ENCODE data around the gene HNRNPK.

Gene HNRNPK

GRCh38 chr9:83972286-83972685 lies 7.7 kb downstream of the HNRNPK start:
- no peak overlapping the region for H3K4ac ChIP-seq (ENCODE audit: low read depth in 1 of 2, low read length in 2 of 2)
- no peak overlapping the region for H3K27ac ChIP-seq (ENCODE audit: low read length, poor library complexity, severe bottlenecking)
- no peak overlapping the region for H3K23ac ChIP-seq (ENCODE audit: low read length in 2 of 2)
- H3K36me3 ChIP-seq (ENCODE audit: control insufficient read depth in 1 of 2, insufficient read depth in 2 of 2, low read depth in 1 of 2, low read length in 2 of 2) = peaks cover 11 to 99% of the 10 kb centered on the region in 2 experiments
- H2BK15ac ChIP-seq (ENCODE audit: low read depth, poor library complexity, severe bottlenecking) = no peak overlapping the region
- H3K4me2 ChIP-seq (ENCODE audit: low read length, poor library complexity, severe bottlenecking) = no peak overlapping the region
- no peak overlapping the region for H4K91ac ChIP-seq (ENCODE audit: low read length)
- peak overlapping the region; percentile 27 for H3K9ac ChIP-seq (ENCODE audit: low read length)
- no peak overlapping the region for H2BK12ac ChIP-seq (ENCODE audit: low read length in 2 of 2)
- no peaks in the 10 kb centered on the region for H3K9me3 ChIP-seq (ENCODE audit: control insufficient read depth, low read length)
- H4K8ac ChIP-seq (ENCODE audit: low read length) = no peak overlapping the region
- WGBS = 94% methylated on average over 2 of the region's 2 CpGs
- no peak overlapping the region for H3K14ac ChIP-seq (ENCODE audit: low read length in 2 of 2)
- no peak overlapping the region for H3K4me3 ChIP-seq (ENCODE audit: insufficient read depth in 1 of 2, low read depth in 1 of 2, low read length in 2 of 2)
- no peak overlapping the region for H3K18ac ChIP-seq (ENCODE audit: low read depth in 1 of 2, low read length in 2 of 2)
- no peak overlapping the region for H2AFZ ChIP-seq (ENCODE audit: low read depth, low read length)
- H2BK120ac ChIP-seq (ENCODE audit: low read depth, low read length) = no peak overlapping the region
- no peak for DNase-seq
- H3K27me3 ChIP-seq (ENCODE audit: control insufficient read depth in 1 of 2, insufficient read depth in 1 of 2, low read length in 2 of 2) = no peaks in the 10 kb centered on the region
- H2BK5ac ChIP-seq (ENCODE audit: low read depth, low read length, poor library complexity, severe bottlenecking) = no peak overlapping the region
- H2AK5ac ChIP-seq (ENCODE audit: low read length, severe bottlenecking) = no peak overlapping the region
- no peaks in the 10 kb centered on the region for H3K79me1 ChIP-seq (replicated peaks; ENCODE audit: low read length, poor library complexity, severe bottlenecking)
- no peaks in the 10 kb centered on the region for H3K4me1 ChIP-seq (ENCODE audit: control insufficient read depth, insufficient read depth, low read depth, low read length)

- Histone ChIP-seq H4K8ac (ENCODE audit: low read length) (no peak overlapping the region), H2AFZ (ENCODE audit: low read depth, low read length) (no peak overlapping the region), H2BK120ac (ENCODE audit: low read depth, low read length) (no peak overlapping the region), H2AK5ac (ENCODE audit: low read length, severe bottlenecking) (no peak overlapping the region), H2BK15ac (ENCODE audit: low read depth, poor library complexity, severe bottlenecking) (no peak overlapping the region), H3K36me3 (ENCODE audit: control insufficient read depth in 1 of 2, insufficient read depth in 2 of 2, low read depth in 1 of 2, low read length in 2 of 2) (peaks cover 11 to 99% of the 10 kb centered on the region in 2 experiments), H3K27me3 (ENCODE audit: control insufficient read depth in 1 of 2, insufficient read depth in 1 of 2, low read length in 2 of 2) (no peaks in the 10 kb centered on the region), H3K4ac (ENCODE audit: low read depth in 1 of 2, low read length in 2 of 2) (no peak overlapping the region), H3K4me3 (ENCODE audit: insufficient read depth in 1 of 2, low read depth in 1 of 2, low read length in 2 of 2) (no peak overlapping the region), H3K18ac (ENCODE audit: low read depth in 1 of 2, low read length in 2 of 2) (no peak overlapping the region), H2BK5ac (ENCODE audit: low read depth, low read length, poor library complexity, severe bottlenecking) (no peak overlapping the region), H3K27ac (ENCODE audit: low read length, poor library complexity, severe bottlenecking) (no peak overlapping the region), H3K14ac (ENCODE audit: low read length in 2 of 2) (no peak overlapping the region), H3K4me1 (ENCODE audit: control insufficient read depth, insufficient read depth, low read depth, low read length) (no peaks in the 10 kb centered on the region), H3K4me2 (ENCODE audit: low read length, poor library complexity, severe bottlenecking) (no peak overlapping the region), H4K91ac (ENCODE audit: low read length) (no peak overlapping the region), H3K79me1 (replicated peaks; ENCODE audit: low read length, poor library complexity, severe bottlenecking) (no peaks in the 10 kb centered on the region), H2BK12ac (ENCODE audit: low read length in 2 of 2) (no peak overlapping the region), H3K9ac (ENCODE audit: low read length) (no peak overlapping the region), H3K23ac (ENCODE audit: low read length in 2 of 2) (no peak overlapping the region), H3K9me3 (ENCODE audit: control insufficient read depth, low read length) (no peaks in the 10 kb centered on the region)
- no peak for DNase-seq
- WGBS = 96% methylated on average over 5 of the region's 6 CpGs
Measured at GRCh38 chr9:83971485-83971884, 8.5 kb downstream of the HNRNPK start.

- H2BK120ac ChIP-seq (ENCODE audit: low read depth, low read length) = no peak overlapping the region
- no peak overlapping the region for H3K27ac ChIP-seq (ENCODE audit: low read length, poor library complexity, severe bottlenecking)
- H3K4me1 ChIP-seq (ENCODE audit: control insufficient read depth, insufficient read depth, low read depth, low read length) = no peaks in the 10 kb centered on the region
- no peaks in the 10 kb centered on the region for H3K79me1 ChIP-seq (replicated peaks; ENCODE audit: low read length, poor library complexity, severe bottlenecking)
- H2BK5ac ChIP-seq (ENCODE audit: low read depth, low read length, poor library complexity, severe bottlenecking) = no peak overlapping the region
- H3K4ac ChIP-seq (ENCODE audit: low read depth in 1 of 2, low read length in 2 of 2) = no peak overlapping the region
- H2AFZ ChIP-seq (ENCODE audit: low read depth, low read length) = no peak overlapping the region
- H3K18ac ChIP-seq (ENCODE audit: low read depth in 1 of 2, low read length in 2 of 2) = no peak overlapping the region
- no peak overlapping the region for H2AK5ac ChIP-seq (ENCODE audit: low read length, severe bottlenecking)
- no peak overlapping the region for H3K4me3 ChIP-seq (ENCODE audit: insufficient read depth in 1 of 2, low read depth in 1 of 2, low read length in 2 of 2)
- H3K27me3 ChIP-seq (ENCODE audit: control insufficient read depth in 1 of 2, insufficient read depth in 1 of 2, low read length in 2 of 2) = no peaks in the 10 kb centered on the region
- no peaks in the 10 kb centered on the region for H3K9me3 ChIP-seq (ENCODE audit: control insufficient read depth, low read length)
- no peak overlapping the region for H2BK15ac ChIP-seq (ENCODE audit: low read depth, poor library complexity, severe bottlenecking)
- no peak overlapping the region for H3K14ac ChIP-seq (ENCODE audit: low read length in 2 of 2)
- 88% methylated on average over 2 of the region's 3 CpGs for WGBS
- H2BK12ac ChIP-seq (ENCODE audit: low read length in 2 of 2) = no peak overlapping the region
- H3K4me2 ChIP-seq (ENCODE audit: low read length, poor library complexity, severe bottlenecking) = no peak overlapping the region
- H4K91ac ChIP-seq (ENCODE audit: low read length) = no peak overlapping the region
- DNase-seq = no peak
- H3K36me3 ChIP-seq (ENCODE audit: control insufficient read depth in 1 of 2, insufficient read depth in 2 of 2, low read depth in 1 of 2, low read length in 2 of 2) = peaks cover 11 to 86% of the 10 kb centered on the region in 2 experiments
- H3K23ac ChIP-seq (ENCODE audit: low read length in 2 of 2) = no peak overlapping the region
- H4K8ac ChIP-seq (ENCODE audit: low read length) = no peak overlapping the region
- peak overlapping the region; percentile 31 for H3K9ac ChIP-seq (ENCODE audit: low read length)
Measured at GRCh38 chr9:83969602-83970001, 10.4 kb downstream of the HNRNPK start.

- no peak overlapping the region for H3K4me3 ChIP-seq (ENCODE audit: insufficient read depth in 1 of 2, low read depth in 1 of 2, low read length in 2 of 2)
- H3K4me1 ChIP-seq (ENCODE audit: control insufficient read depth, insufficient read depth, low read depth, low read length) = no peaks in the 10 kb centered on the region
- no peak overlapping the region for H2BK5ac ChIP-seq (ENCODE audit: low read depth, low read length, poor library complexity, severe bottlenecking)
- H4K8ac ChIP-seq (ENCODE audit: low read length) = no peak overlapping the region
- H3K4ac ChIP-seq (ENCODE audit: low read depth in 1 of 2, low read length in 2 of 2) = no peak overlapping the region
- no peaks in the 10 kb centered on the region for H3K9me3 ChIP-seq (ENCODE audit: control insufficient read depth, low read length)
- H4K91ac ChIP-seq (ENCODE audit: low read length) = no peak overlapping the region
- no peak for DNase-seq
- H3K14ac ChIP-seq (ENCODE audit: low read length in 2 of 2) = no peak overlapping the region
- no peak overlapping the region for H2AK5ac ChIP-seq (ENCODE audit: low read length, severe bottlenecking)
- no peak overlapping the region for H3K23ac ChIP-seq (ENCODE audit: low read length in 2 of 2)
- H2BK12ac ChIP-seq (ENCODE audit: low read length in 2 of 2) = no peak overlapping the region
- H3K27me3 ChIP-seq (ENCODE audit: control insufficient read depth in 1 of 2, insufficient read depth in 1 of 2, low read length in 2 of 2) = no peaks in the 10 kb centered on the region
- H2AFZ ChIP-seq (ENCODE audit: low read depth, low read length) = no peak overlapping the region
- no peak overlapping the region for H3K27ac ChIP-seq (ENCODE audit: low read length, poor library complexity, severe bottlenecking)
- peaks cover 11 to 60% of the 10 kb centered on the region in 2 experiments for H3K36me3 ChIP-seq (ENCODE audit: control insufficient read depth in 1 of 2, insufficient read depth in 2 of 2, low read depth in 1 of 2, low read length in 2 of 2)
- H2BK120ac ChIP-seq (ENCODE audit: low read depth, low read length) = no peak overlapping the region
- no peak overlapping the region for H2BK15ac ChIP-seq (ENCODE audit: low read depth, poor library complexity, severe bottlenecking)
- no peak overlapping the region for H3K9ac ChIP-seq (ENCODE audit: low read length)
- no peaks in the 10 kb centered on the region for H3K79me1 ChIP-seq (replicated peaks; ENCODE audit: low read length, poor library complexity, severe bottlenecking)
- WGBS = 95% methylated on average over 1 of the region's 1 CpG
- H3K4me2 ChIP-seq (ENCODE audit: low read length, poor library complexity, severe bottlenecking) = no peak overlapping the region
- H3K18ac ChIP-seq (ENCODE audit: low read depth in 1 of 2, low read length in 2 of 2) = no peak overlapping the region
Measured at GRCh38 chr9:83967073-83967472, 12.9 kb downstream of the HNRNPK start.
